WTC11 (cell line): ENCODE measurements around the gene NAA11. TPM values are rescaled to one million over a fixed set of nuclear protein-coding genes. Genes with fewer than 3 reads are reported as not detected.

Experiments used
- ATAC-seq: fragments of 200-7000 bp; cut with Tn5 transposase; 2 replicates; pipeline ENCODE4 v1.10.0; 2021; ENCODE audit warnings: mild to moderate bottlenecking, moderate library complexity
- CTCF ChIA-PET: fragments of 300-600 bp; sonication (Branson Sonifier 250); formaldehyde crosslinking; loops from one replicate; lab custom pipeline; 2021; ENCODE audit warnings: antibody characterized with exemption; lab: Charles Lee
- POLR2A ChIA-PET: fragments of 350-600 bp; sonication (Branson Sonifier 250); formaldehyde crosslinking; loops from one replicate; lab custom pipeline; 2021; ENCODE audit warnings: antibody characterized with exemption; lab: Charles Lee
- DNase-seq: peaks from one replicate; pipeline ENCODE4 v3.0.0; 2021; ENCODE audit warnings: low spot score
- H3K27ac Mint-ChIP-seq: 2 replicates; pipeline ENCODE4 v1.8.0; 2021; ENCODE audit warnings: mixed read lengths
- H3K27me3 Mint-ChIP-seq: 2 replicates; pipeline ENCODE4 v1.8.0; 2021; ENCODE audit warnings: low read depth, mild to moderate bottlenecking, moderate library complexity, mixed read lengths
- H3K36me3 Mint-ChIP-seq: 2 replicates; pipeline ENCODE4 v1.8.0; 2021; ENCODE audit warnings: mixed read lengths
- H3K4me1 Mint-ChIP-seq: 2 replicates; pipeline ENCODE4 v1.8.0; 2022; ENCODE audit warnings: mixed read lengths
- H3K4me3 Mint-ChIP-seq: 2 replicates; pipeline ENCODE4 v1.8.0; 2021; ENCODE audit warnings: mild to moderate bottlenecking, moderate library complexity, mixed read lengths
- H3K9me3 Mint-ChIP-seq: 2 replicates; pipeline ENCODE4 v1.8.0; 2021; ENCODE audit warnings: mixed read lengths
- AR ChIP-seq: fragments of 250-450 bp; sonication (Bioruptor Pico); IDR thresholded peaks from 2 replicates; pipeline ENCODE4 v1.9.0; 2021; ENCODE audit warnings: mild to moderate bottlenecking
- ATF6 ChIP-seq: sonication (generic); formaldehyde crosslinking; IDR thresholded peaks from 2 replicates; pipeline ENCODE4 v1.8.1; 2023; ENCODE audit warnings: mild to moderate bottlenecking, missing genetic modification reagents
- CBFB ChIP-seq: sonication (generic); formaldehyde crosslinking; IDR thresholded peaks from 2 replicates; pipeline ENCODE4 v1.8.1; 2022; ENCODE audit warnings: mild to moderate bottlenecking, low read depth, missing genetic modification reagents
- CREM ChIP-seq: sonication (generic); formaldehyde crosslinking; IDR thresholded peaks from 2 replicates; pipeline ENCODE4 v1.8.1; 2022; ENCODE audit warnings: mild to moderate bottlenecking, missing genetic modification reagents, moderate library complexity
- E2F4 ChIP-seq: sonication (generic); formaldehyde crosslinking; IDR thresholded peaks from 2 replicates; pipeline ENCODE4 v1.8.1; 2022; ENCODE audit warnings: low read depth, mild to moderate bottlenecking, moderate library complexity, missing genetic modification reagents, borderline replicate concordance
- E2F5 ChIP-seq: sonication (generic); formaldehyde crosslinking; IDR thresholded peaks from 2 replicates; pipeline ENCODE4 v1.8.1; 2022; ENCODE audit warnings: mild to moderate bottlenecking, moderate library complexity, missing genetic modification reagents
- ESRRA ChIP-seq: sonication (generic); formaldehyde crosslinking; IDR thresholded peaks from 2 replicates; pipeline ENCODE4 v1.8.1; 2022; ENCODE audit warnings: mild to moderate bottlenecking, missing genetic modification reagents, borderline replicate concordance
- FOXJ3 ChIP-seq: sonication (generic); formaldehyde crosslinking; IDR thresholded peaks from 2 replicates; pipeline ENCODE4 v1.9.0; 2021; ENCODE audit warnings: missing genetic modification reagents, mild to moderate bottlenecking, borderline replicate concordance
- GTF2I ChIP-seq: fragments of 250-450 bp; sonication (Bioruptor Pico); conservative IDR thresholded peaks from 2 replicates; pipeline ENCODE4 v1.4.0; 2021; ENCODE audit warnings: mild to moderate bottlenecking
- NFE2L1 ChIP-seq: sonication (generic); formaldehyde crosslinking; IDR thresholded peaks from 2 replicates; pipeline ENCODE4 v1.8.1; 2023; ENCODE audit warnings: missing genetic modification reagents
- NFYB ChIP-seq: sonication (generic); formaldehyde crosslinking; conservative IDR thresholded peaks from 2 replicates; pipeline ENCODE4 v1.8.0; 2022; ENCODE audit warnings: low read depth, missing genetic modification reagents
- PRRX2 ChIP-seq: fragments of 250-450 bp; sonication (Bioruptor Pico); IDR thresholded peaks from 2 replicates; pipeline ENCODE4 v1.8.0; 2021; ENCODE audit warnings: mild to moderate bottlenecking
- RELA ChIP-seq: sonication (generic); formaldehyde crosslinking; IDR thresholded peaks from 2 replicates; pipeline ENCODE4 v1.8.1; 2022; ENCODE audit warnings: missing genetic modification reagents, mild to moderate bottlenecking, borderline replicate concordance
- RORB ChIP-seq: fragments of 250-450 bp; sonication (Bioruptor Pico); IDR thresholded peaks from 2 replicates; pipeline ENCODE4 v1.9.0; 2021; ENCODE audit warnings: mild to moderate bottlenecking
- TCF7 ChIP-seq: sonication (generic); formaldehyde crosslinking; IDR thresholded peaks from 2 replicates; pipeline ENCODE4 v1.8.0; 2022; ENCODE audit warnings: mild to moderate bottlenecking, low read depth, missing genetic modification reagents, moderate library complexity
- TEAD1 ChIP-seq: sonication (generic); formaldehyde crosslinking; IDR thresholded peaks from 2 replicates; pipeline ENCODE4 v1.8.0; 2022; ENCODE audit warnings: mild to moderate bottlenecking, missing genetic modification reagents
- TEAD4 ChIP-seq: sonication (generic); formaldehyde crosslinking; IDR thresholded peaks from 2 replicates; pipeline ENCODE4 v1.8.0; 2022; ENCODE audit warnings: mild to moderate bottlenecking, missing genetic modification reagents
- USF2 ChIP-seq: sonication (generic); formaldehyde crosslinking; IDR thresholded peaks from 2 replicates; pipeline ENCODE4 v1.8.1; 2023; ENCODE audit warnings: mild to moderate bottlenecking, missing genetic modification reagents, moderate library complexity
- ZNF121 ChIP-seq: sonication (generic); formaldehyde crosslinking; IDR thresholded peaks from 2 replicates; pipeline ENCODE4 v1.8.0; 2023; ENCODE audit warnings: missing genetic modification reagents
- ZNF416 ChIP-seq: fragments of 250-450 bp; sonication (Bioruptor Pico); IDR thresholded peaks from 2 replicates; pipeline ENCODE4 v1.9.0; 2021; ENCODE audit warnings: mild to moderate bottlenecking, inconsistent platforms
- ZNF423 ChIP-seq: fragments of 250-450 bp; sonication (Bioruptor Pico); IDR thresholded peaks from 2 replicates; pipeline ENCODE4 v2.1.2; 2022; ENCODE audit warnings: mild to moderate bottlenecking, moderate library complexity
- total RNA-seq: library from RNA; stranded (reverse); gene quantifications from 3 replicates; pipeline ENCODE4 v1.2.3, GENCODE V29; 2021
- TF ChIP-seq, protein P1 (sequence below): sonication (generic); formaldehyde crosslinking; IDR thresholded peaks from 2 replicates; pipeline ENCODE4 v1.8.0; 2022; ENCODE audit warnings: mild to moderate bottlenecking, missing genetic modification reagents
- TF ChIP-seq, protein P2 (sequence below): fragments of 250-450 bp; sonication (Bioruptor Pico); IDR thresholded peaks from 2 replicates; pipeline ENCODE4 v2.1.2; 2022; ENCODE audit warnings: mild to moderate bottlenecking, moderate library complexity
- TF ChIP-seq, protein P3 (sequence below): sonication (generic); formaldehyde crosslinking; IDR thresholded peaks from 2 replicates; pipeline ENCODE4 v1.8.0; 2022; ENCODE audit warnings: mild to moderate bottlenecking, missing genetic modification reagents
- TF ChIP-seq, protein P4 (sequence below): sonication (generic); formaldehyde crosslinking; IDR thresholded peaks from 2 replicates; pipeline ENCODE4 v1.8.0; 2022; ENCODE audit warnings: mild to moderate bottlenecking, missing genetic modification reagents

Gene NAA11
- total RNA-seq, 1 experiment from 2014 or later, result not detected

- DNase-seq, result no peak
- H3K27ac Mint-ChIP-seq, result no peak overlapping the region
- H3K36me3 Mint-ChIP-seq, result no peaks in the 10 kb centered on the region
- H3K4me1 Mint-ChIP-seq, result no peaks in the 10 kb centered on the region
- POLR2A ChIA-PET, result no interaction called here
- no peak for TF ChIP-seq CREM (CRISPR knock-in tag)
- no peak for TF ChIP-seq E2F4 (CRISPR knock-in tag)
- TF ChIP-seq USF2 (CRISPR knock-in tag), result no peak
- no peak for TF ChIP-seq ZNF121 (CRISPR knock-in tag)
- no peak for TF ChIP-seq TCF7
- TF ChIP-seq NFYB (CRISPR knock-in tag), result no peak
- TF ChIP-seq E2F5 (CRISPR knock-in tag), result no peak
- no peak for TF ChIP-seq RORB (CRISPR knock-in tag)
- TF ChIP-seq, protein P1, sequence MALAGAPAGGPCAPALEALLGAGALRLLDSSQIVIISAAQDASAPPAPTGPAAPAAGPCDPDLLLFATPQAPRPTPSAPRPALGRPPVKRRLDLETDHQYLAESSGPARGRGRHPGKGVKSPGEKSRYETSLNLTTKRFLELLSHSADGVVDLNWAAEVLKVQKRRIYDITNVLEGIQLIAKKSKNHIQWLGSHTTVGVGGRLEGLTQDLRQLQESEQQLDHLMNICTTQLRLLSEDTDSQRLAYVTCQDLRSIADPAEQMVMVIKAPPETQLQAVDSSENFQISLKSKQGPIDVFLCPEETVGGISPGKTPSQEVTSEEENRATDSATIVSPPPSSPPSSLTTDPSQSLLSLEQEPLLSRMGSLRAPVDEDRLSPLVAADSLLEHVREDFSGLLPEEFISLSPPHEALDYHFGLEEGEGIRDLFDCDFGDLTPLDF (CRISPR knock-in tag), result no peak
- no peak for TF ChIP-seq AR
- TF ChIP-seq ZNF416 (CRISPR knock-in tag), result no peak
- TF ChIP-seq, protein P2, sequence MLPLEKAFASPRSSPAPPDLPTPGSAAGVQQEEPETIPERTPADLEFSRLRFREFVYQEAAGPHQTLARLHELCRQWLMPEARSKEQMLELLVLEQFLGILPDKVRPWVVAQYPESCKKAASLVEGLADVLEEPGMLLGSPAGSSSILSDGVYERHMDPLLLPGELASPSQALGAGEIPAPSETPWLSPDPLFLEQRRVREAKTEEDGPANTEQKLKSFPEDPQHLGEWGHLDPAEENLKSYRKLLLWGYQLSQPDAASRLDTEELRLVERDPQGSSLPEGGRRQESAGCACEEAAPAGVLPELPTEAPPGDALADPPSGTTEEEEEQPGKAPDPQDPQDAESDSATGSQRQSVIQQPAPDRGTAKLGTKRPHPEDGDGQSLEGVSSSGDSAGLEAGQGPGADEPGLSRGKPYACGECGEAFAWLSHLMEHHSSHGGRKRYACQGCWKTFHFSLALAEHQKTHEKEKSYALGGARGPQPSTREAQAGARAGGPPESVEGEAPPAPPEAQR, result no peak
- CTCF ChIA-PET, result interaction anchor here (0.9 kb wide), 1 partner anchor 105 kb away, joined by 3 read pairs; no protein-coding TSS in a partner anchor
- no peak for ATAC-seq
- no peaks in the 10 kb centered on the region for H3K27me3 Mint-ChIP-seq
- H3K4me3 Mint-ChIP-seq, result no peak overlapping the region
- no peaks in the 10 kb centered on the region for H3K9me3 Mint-ChIP-seq
Observed at GRCh38 chr4:79297479-79297878, 28.4 kb downstream of the NAA11 start.

- Mint-ChIP-seq H3K9me3 (no peaks in the 10 kb centered on the region), H3K36me3 (no peaks in the 10 kb centered on the region), H3K4me1 (no peaks in the 10 kb centered on the region), H3K4me3 (no peak overlapping the region), H3K27me3 (no peaks in the 10 kb centered on the region), H3K27ac (no peak overlapping the region)
- DNase-seq (no peak), ATAC-seq (no peak)
- ChIA-PET POLR2A (no interaction called here), CTCF (no interaction called here)
- TF ChIP-seq CREM (CRISPR knock-in tag) (no peak), FOXJ3 (CRISPR knock-in tag) (no peak), NFE2L1 (no peak), ZNF423 (CRISPR knock-in tag) (no peak), RELA (CRISPR knock-in tag) (no peak), GTF2I (CRISPR knock-in tag) (no peak), ATF6 (no peak), PRRX2 (no peak), TEAD4 (CRISPR knock-in tag) (no peak), TEAD1 (CRISPR knock-in tag) (no peak), ESRRA (no peak), CBFB (no peak)
- TF ChIP-seq, protein P3, sequence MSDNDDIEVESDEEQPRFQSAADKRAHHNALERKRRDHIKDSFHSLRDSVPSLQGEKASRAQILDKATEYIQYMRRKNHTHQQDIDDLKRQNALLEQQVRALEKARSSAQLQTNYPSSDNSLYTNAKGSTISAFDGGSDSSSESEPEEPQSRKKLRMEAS, result no peak
- TF ChIP-seq, protein P4, sequence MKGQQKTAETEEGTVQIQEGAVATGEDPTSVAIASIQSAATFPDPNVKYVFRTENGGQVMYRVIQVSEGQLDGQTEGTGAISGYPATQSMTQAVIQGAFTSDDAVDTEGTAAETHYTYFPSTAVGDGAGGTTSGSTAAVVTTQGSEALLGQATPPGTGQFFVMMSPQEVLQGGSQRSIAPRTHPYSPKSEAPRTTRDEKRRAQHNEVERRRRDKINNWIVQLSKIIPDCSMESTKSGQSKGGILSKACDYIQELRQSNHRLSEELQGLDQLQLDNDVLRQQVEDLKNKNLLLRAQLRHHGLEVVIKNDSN (CRISPR knock-in tag), result no peak
Observed at GRCh38 chr4:79296768-79297428, 29.0 kb downstream of the NAA11 start.
